NCI-H2029 (cell line): Measurements from ENCODE around the gene PTCRA.

ENCODE experiments used
- DNase-seq: peaks from one replicate; lab custom pipeline; 2025; lab: John Stamatoyannopoulos, UW

PTCRA gene

DNA sequence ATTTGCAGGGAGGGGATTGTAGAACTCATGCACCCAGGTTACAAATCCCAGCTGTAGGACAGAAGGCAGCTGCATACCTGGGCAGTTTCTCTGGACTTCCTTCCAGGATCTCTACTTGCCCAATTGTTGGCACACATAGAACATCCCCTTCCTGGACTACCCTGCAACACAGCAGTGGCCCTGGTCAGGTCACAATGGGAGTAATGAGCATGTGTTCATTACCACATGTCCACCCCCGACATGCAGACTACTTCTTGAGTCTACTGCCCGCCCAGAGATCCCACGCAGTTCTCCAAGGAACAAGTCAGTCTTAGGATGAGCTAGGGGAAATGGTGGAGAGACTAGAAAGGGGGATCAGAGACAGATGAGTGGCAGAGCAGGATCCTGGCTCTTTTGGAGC is 58.1 kb downstream of the PTCRA start:
- DNase-seq, result no peak

DNA sequence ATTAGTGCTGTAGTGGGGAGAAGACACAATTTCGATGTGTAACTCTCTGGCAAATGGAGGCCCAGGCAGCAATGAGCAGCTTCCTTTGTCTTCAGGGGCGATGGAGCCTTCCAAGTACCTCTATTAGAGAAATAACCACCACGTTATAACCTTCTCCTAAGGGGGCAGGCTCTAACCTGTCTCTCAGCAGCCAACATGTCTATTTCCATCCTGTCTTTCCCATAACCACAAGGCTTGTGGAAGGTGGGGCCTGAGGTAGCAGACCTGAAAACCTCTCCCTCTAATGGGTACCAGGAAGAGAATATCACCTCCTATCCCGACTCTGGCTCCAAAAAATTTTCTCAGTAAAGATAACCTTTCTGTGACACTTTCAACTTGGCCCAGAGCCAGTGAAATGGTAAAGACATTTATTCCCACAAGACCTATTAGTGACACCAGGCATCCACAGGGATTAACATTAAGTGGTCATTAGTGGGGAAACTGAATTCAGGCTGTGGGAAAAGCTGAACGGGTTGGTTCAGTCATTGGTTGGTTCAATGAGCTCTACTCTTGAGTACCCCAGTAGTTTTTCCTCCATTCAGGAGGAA is 59.2 kb downstream of the PTCRA start:
- no peak for DNase-seq
